GM18508 (cell line): Measurements from ENCODE around the gene SIGLEC15.

Source experiments
- ATAC-seq: cut with Tn5 transposase; IDR thresholded peaks from one replicate; pipeline ENCODE4 v1.9.1; 2021; ENCODE audit warnings: moderate number of reproducible peaks; ENCODE audit not compliant: insufficient read depth, unreplicated experiment

Gene SIGLEC15

GRCh38 chr18:45871431-45872084, 46.1 kb downstream of the SIGLEC15 start:
- no peak for ATAC-seq

- peak; percentile 81 for ATAC-seq
Observed at GRCh38 chr18:45874491-45875184, 49.2 kb downstream of the SIGLEC15 start.

- ATAC-seq = no peak
Observed at GRCh38 chr18:45876161-45876560, 50.7 kb downstream of the SIGLEC15 start.

GRCh38 chr18:45877403-45877802, 51.9 kb downstream of the SIGLEC15 start:
- ATAC-seq = no peak

- peak; percentile 55 for ATAC-seq
Observed at GRCh38 chr18:45879681-45880655, 54.5 kb downstream of the SIGLEC15 start.

GRCh38 chr18:45880876-45881558, 55.5 kb downstream of the SIGLEC15 start:
- ATAC-seq = no peak

- ATAC-seq = no peak
Observed at GRCh38 chr18:45887585-45887984, 62.1 kb downstream of the SIGLEC15 start.

- ATAC-seq = no peak
Observed at GRCh38 chr18:45889419-45890064, 64.1 kb downstream of the SIGLEC15 start.

GRCh38 chr18:45890606-45891005, 65.1 kb downstream of the SIGLEC15 start:
- ATAC-seq = no peak

- no peak for ATAC-seq
Observed at GRCh38 chr18:45891806-45892205, 66.3 kb downstream of the SIGLEC15 start.
